ENCODE data around the gene CHL1. TPM values are rescaled to one million over a fixed set of nuclear protein-coding genes. Genes with fewer than 3 reads are reported as not detected.

The CHL1 gene, protein sequence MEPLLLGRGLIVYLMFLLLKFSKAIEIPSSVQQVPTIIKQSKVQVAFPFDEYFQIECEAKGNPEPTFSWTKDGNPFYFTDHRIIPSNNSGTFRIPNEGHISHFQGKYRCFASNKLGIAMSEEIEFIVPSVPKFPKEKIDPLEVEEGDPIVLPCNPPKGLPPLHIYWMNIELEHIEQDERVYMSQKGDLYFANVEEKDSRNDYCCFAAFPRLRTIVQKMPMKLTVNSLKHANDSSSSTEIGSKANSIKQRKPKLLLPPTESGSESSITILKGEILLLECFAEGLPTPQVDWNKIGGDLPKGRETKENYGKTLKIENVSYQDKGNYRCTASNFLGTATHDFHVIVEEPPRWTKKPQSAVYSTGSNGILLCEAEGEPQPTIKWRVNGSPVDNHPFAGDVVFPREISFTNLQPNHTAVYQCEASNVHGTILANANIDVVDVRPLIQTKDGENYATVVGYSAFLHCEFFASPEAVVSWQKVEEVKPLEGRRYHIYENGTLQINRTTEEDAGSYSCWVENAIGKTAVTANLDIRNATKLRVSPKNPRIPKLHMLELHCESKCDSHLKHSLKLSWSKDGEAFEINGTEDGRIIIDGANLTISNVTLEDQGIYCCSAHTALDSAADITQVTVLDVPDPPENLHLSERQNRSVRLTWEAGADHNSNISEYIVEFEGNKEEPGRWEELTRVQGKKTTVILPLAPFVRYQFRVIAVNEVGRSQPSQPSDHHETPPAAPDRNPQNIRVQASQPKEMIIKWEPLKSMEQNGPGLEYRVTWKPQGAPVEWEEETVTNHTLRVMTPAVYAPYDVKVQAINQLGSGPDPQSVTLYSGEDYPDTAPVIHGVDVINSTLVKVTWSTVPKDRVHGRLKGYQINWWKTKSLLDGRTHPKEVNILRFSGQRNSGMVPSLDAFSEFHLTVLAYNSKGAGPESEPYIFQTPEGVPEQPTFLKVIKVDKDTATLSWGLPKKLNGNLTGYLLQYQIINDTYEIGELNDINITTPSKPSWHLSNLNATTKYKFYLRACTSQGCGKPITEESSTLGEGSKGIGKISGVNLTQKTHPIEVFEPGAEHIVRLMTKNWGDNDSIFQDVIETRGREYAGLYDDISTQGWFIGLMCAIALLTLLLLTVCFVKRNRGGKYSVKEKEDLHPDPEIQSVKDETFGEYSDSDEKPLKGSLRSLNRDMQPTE (N-terminal part only)
- 18.1 TPM for total RNA-seq (ENCODE audit: insufficient read depth, low replicate concordance)

DNA sequence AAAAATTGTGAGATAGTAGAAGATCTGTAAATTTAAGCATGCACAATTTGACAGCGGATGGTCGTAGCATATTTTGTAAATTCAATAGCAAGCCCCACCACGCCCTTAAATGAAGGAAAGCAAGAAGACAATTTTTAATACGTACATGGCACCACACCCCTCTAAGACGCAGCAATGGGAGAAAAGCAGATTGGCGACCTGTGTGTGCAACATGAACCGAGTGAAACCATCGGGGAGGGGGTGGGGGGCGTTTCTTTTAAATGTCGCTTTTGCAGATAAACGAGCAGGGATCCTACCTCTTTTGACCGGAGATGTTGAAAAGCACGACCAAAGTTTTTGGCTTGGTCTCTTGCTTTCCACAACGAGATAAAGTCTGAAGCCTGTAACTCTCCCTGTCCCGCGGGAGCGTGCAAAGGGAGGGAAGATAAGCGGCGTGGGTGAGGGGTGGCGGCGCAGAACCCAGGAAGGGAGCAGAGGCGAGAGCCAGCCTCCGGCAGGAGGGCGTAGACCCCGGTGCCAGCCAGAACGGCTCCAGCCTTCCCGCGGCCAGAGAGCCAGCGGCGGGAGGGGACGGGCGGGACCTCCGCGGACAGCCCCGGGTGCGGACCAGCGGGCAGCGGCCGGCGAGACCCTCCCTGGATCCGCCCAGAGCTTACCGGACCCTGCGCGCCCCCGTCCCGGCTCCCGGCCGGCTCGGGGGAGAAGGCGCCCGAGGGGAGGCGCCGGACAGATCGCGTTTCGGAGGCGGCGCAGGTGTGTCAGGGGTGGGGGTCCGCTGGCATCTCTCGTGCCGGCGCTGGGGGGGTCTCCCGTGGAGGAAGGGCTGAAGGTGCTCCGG, at the start of gene CHL1:
CHL1 (plus strand) TSS at position 453 of the 838 bp plus-strand sequence. CDS start 123,014 bp downstream, outside the sequence.
- no peak for DNase-seq (ENCODE audit: low spot score)

DNA sequence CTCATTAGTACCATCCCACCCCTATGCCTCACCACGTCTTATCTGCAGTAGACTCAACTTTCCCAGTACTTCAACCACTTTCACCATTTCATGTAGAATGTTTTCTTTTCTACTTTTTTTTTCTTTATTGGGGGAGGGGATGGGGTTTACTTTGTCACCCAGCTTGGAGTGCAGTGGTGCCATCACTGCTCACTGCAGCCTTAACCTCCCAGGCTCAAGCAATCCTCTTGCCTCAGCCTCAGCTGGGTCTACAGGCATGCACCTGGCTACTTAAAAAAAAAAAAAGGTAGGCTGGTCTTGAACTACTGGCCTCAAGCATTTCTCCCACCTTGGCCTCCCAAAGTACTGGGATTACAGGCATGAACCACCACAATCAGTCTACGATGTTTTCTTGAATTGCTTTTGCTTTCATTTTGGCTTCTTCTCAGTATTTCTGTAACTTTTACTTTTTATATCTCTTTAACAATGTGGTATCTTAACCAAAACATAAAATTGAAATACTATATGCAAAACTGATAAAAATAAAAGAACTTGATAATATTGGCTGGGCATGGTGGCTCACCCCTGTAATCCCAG, 44.9 kb upstream of the CHL1 start:
- no peak for DNase-seq (ENCODE audit: low spot score)

DNA sequence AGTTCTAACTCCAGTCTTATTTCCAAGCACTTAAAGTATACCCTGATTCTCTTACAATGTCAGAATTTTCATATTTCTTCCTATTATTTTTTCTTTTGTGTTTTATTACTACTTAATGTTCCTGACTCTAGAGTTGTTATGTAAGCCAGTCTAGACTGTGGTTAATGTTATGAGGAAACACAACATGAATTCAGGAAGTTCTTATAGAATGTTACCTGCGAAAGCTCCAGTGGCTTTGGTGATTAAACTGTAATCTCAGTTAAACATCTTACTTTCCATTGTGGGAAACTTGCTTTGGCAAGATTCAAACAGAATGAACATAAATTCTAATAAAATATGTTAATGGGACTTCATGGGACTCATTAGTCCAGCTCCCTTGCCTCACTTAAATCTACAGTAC, 36.6 kb upstream of the CHL1 start:
- no peak for DNase-seq (ENCODE audit: low spot score)

DNA sequence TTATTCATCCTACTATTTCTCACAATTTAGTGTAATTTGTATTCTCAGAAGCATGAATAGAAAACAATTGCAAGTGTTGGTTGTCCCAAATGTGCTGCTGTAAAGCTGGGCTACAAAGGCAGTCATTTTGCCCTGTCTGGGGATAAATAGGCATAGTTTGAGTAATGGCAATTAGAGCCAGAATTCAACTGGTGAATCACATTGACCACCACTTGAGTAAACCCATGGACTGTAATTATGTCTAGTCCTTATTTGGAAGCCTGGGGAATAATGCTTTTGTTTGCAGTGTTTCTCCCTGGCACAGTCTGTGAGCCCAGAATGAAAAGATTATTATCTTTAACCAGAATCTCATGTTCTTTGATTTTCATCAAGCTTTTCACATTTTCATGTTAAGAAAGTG, 30.5 kb upstream of the CHL1 start:
- no peak for DNase-seq (ENCODE audit: low spot score)

DNA sequence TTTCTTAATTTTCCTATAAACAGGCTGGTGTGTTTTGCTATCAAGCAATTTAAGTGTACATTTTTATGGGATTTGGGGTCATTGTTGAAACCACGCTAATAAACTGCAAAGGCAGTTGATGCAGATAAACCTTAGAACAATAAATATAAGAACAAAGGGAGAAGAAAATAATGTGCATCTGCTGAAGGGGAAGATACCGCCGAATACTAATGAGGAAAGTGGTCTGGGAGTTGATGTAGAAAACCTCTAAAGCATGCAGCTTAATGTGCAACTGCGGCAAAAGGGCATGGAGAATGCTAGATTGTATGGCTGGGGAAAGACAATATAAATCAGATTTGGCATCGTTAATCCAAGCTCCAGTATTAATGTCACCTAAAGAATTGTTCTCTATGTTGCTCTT, 29.8 kb upstream of the CHL1 start:
- DNase-seq (ENCODE audit: low spot score) = no peak

DNA sequence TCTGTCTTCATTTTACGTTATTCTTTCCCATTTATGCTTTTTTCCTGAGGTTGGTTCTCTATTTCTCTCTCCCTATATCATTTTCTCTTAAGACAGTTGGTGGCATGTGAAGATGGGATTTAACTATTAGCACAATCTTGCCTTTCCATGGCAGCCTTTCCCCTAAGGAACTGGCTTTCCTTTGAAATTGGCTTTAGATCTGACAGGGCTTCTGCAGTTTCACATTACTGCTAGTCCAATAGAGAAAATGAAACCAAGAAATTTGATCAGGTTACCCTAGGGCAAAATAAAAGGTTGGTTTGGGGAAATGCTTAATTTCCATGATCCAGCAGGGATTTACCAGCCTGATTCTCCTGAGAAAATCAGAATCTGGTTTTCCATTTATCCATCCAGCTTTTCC, 22.7 kb upstream of the CHL1 start:
- no peak for DNase-seq (ENCODE audit: low spot score)

DNA sequence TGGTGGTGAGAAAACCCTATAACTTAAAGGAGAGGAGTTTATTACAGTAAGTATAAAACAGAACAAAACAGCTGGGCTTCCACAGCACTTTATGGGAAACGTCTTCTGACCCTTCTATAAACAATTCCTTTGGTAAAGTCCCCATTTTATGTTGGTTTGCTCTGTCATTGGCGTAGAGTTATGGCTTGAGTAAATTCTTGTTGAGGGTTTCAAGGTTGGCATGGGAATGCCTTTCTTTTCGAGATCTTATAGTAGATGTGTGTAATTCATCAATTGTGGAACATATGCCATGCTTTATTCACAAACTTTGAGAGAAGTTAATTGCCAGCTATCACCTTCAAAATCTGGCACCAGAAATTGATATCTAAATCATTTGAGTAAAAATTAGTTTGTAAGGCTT, 11.6 kb upstream of the CHL1 start:
- no peak for DNase-seq (ENCODE audit: low spot score)

DNA sequence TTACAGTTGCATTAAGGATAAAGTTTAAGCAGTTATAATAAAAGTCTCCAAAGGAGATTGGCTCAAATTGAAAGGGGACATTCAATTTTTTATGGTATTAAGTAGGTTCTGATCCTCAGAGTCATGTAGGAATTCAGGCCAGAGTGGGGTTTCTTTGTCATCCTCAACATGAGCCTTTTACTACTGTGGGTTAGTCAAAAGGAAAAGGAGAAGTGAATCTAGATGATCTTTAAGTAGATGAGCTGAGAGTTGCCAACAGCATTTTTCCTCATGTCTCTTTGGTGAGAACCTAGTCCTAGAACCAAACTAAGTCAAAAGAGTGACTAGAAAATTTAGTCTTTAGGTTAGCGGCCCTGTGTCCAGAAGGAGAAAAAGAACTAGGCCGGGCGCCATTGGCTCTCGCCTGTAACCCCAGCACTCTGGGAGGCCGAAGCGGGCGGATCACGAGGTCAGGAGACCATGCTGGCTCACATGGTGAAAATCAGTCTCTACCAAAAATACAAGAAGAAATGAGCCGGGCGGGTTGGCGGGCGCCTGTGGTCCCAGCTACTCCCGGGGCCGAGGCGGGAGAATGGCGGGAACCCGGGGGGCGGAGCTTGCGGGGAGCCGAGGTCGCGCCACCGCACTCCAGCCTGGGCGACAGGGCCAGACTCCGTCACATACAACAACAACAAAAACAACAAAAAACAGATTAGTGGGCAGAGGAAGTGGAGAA, 4.2 kb upstream of the CHL1 start:
- DNase-seq (ENCODE audit: low spot score) = no peak

DNA sequence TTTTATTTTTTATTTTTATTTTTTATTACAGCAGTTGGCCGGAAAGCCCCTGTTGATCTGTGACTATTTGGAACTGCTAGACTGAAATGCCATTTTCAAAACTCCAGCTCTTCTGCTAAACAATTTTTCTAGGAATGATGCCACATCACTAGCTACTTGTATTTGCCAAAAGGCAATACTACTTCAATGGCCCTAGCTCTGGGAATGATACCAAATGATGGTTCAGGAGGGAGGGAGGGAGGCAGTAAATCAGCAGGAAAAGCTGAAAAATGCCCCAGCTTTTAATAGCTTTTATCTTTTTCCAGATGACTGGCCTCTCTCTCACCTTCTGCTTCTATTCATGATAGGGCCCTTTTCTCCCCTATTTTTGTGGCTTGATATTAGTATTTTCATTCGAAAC, 2.6 kb upstream of the CHL1 start:
- no peak for DNase-seq (ENCODE audit: low spot score)

DNA sequence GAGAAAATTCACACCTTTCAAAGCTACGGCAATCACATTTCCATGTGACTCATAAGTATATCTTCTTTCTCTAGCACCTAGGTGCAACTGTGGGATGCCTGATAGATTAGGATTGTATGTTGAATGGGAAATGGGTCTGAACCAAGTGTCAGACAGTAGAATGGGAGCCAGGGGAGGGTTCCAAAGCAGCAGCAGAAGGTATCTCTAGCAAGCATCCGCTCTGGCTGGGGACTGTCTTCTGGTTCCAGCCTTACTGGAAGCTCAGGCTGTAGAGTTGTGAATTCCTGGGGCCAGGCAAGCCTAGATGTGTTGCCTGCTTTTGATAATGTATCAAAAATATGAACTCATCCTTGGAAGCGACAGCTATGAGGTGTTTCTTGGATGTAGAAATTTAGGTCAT, 2.1 kb upstream of the CHL1 start:
- no peak for DNase-seq (ENCODE audit: low spot score)

DNA sequence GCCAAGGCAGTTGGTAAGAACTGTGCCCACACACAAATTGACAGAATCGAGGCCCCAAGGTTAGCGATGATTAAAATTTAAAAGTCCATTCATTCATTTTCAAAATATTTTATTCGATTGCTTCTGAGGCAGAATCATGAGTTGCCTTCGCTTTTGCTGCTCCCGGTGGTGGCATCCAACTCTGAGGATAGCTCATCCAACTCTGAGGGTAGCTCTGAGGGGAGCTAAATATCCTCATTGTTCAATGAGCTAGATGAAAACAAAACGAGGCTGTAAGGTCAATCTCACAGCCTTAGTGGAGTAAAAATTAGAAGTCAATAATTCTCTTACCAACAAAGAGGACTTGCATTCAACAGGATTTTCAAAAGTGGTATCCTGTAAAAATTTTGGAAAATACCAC, 897 bp upstream of the CHL1 start:
- DNase-seq (ENCODE audit: low spot score) = no peak

DNA sequence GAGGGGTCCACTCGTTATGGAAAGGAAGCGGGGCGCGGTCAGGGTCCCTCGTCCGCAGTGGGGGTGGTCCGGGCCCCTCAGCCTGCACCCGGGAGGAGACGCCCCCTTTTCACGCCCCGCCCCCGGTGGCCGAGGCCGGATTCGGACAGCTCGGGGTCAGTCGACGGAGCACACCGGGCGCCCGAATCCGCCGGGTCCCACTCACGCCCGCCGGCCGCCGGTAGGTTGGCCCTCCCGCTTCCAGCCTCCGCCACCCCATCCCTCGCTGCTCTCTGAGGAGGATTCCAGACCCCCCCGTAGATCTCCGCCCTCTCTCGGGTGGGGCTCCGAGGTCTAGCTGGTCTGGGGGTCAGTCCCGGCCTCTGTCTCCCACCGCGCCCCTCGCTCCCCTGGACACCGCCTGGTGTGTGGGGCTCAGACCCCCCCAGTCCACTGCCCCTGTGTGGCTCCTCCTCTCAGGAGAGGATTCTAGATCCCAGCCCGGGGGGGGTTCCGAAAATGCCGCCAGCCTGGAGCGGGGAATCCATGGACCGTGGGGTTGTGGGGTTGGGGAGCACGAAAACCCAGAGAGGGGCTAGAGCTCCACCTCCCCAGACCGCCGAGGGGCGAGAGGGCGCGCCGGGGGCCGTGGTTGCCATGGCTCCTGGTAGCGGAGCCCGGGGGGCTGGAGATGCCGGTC, 725 bp downstream of the CHL1 start:
- DNase-seq (ENCODE audit: low spot score) = no peak

DNA sequence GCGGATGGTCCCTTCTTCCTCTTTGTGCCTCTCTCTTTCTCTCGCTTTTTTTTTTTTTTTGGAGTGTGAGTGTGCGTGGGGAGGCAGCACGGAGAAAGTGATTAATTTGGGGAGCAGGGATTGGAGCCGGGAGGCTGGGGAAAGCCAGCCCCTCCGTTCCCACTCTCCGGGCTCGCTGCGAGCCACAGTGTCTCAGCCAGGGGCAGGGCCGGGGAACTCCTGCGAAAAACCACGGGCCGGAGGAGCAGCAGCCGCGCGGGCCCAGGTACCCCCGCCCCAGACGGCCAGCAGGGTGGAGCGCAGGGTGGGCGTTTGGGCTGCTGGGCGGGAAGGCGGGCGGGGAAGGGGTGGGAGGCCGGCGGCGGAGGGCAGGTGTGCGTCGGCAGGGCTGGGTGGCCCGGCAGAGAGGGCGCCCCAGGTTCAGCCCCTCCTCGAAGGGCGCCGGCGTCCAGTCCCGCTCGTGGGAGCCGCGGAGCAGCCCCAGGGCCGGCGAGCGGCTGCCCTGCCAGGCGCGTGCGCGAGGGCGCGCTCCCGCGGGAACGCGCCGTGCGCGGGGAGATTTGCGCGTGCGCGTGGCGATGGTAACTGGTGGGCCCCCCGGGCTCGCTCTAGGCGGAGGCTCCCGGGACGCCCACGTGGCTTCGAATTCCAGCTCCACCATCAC, 1.4 kb downstream of the CHL1 start:
- DNase-seq (ENCODE audit: low spot score) = no peak

DNA sequence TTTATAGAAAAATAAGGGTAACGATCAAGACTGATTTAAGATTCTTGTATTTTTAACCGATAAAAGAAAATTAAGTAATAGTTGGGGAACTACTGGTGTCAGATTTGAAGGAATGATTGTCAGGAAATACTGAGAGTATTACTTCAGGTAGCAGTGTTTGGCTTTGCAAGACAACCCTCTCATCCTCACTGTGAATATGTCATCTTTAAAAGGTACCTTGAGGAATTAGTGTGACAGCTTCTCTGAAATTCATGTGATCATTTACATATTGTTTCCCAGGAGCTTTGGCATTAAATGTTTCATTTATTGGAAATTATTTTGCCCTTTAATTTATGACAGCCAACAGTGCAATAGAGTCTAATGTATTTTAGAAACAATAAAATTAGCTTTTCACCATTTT, 3.3 kb downstream of the CHL1 start:
- DNase-seq (ENCODE audit: low spot score) = no peak

DNA sequence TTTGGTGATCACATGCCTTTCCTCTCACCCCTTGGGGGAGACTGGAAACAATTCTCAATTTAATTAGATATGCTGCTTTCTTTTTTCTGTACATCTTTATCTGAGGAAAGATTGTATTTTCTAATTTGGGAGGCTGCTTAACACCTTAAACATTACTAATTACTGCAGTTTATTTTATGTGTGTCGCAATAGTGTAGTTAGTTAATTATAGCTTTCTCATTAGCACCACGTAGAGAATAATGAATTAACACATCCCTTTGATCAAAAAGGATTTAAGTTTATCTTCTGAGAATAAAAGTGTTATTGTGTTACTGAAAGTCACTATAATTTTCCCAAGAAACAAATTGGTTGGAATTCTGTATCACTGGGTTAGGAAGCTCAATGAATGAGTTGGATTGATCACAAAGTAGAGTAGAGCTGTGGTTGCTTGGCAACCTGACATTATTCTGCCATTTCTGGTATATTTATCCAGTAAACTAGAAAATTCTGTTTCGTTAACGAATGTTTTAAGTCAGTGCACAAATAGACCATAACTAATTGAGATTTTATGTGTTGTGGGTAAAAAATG, 4.3 kb downstream of the CHL1 start:
- DNase-seq (ENCODE audit: low spot score) = no peak

DNA sequence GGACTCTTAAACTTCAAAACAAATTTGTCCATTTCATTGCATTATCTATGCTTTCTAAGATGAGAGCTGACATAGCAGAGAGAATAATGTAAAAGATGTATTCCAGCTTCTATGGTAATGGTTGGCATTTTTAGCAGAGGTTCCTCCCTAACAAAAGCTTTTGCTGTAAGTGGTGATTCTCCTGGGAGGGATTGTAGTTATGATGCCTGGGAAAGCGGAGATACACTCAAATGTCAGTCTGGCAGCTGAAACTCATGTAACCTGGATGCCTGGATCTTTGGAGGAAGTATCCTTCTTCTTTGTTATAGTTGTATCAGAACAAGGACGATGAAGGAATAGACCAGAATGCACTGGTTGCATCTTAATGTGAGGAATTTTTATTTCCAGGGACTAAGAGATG, 7.5 kb downstream of the CHL1 start:
- DNase-seq (ENCODE audit: low spot score) = no peak

DNA sequence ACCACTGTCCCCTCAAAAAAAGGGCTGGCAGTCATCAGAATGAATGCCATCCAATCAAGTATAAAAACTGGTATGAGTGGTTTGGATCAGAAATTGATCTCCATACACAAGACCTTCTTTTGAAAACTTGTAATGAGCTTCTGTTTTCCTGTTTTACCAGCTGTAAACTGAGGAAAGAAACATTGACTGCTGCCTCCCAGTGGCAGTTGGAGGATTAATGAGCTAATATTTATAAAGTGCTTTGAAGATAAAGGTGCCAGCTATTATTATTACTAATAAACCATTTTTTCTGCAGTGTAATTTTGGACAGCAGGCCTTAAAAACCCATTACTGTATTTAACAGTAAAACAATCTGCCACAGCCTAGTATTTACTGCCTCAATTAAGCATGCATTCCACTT, 11.4 kb downstream of the CHL1 start:
- no peak for DNase-seq (ENCODE audit: low spot score)

DNA sequence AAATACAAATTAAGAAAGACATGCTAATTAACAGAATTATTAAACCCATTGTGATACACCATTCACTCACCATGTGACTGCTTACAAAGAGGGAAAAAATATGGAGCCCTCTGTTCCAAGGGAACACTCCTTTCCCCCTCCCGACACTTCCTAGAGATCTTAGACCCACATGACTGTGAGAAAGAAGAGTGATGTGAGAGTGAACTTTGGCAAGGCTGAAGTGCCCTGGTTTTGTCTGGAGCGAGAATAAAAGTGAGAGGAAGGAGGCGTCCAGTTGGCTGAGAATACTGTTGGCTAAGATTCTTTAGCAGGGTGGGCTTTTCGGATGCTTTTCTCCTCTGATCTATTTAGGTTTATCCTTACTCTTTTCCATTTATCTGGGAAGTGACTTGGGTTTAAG, 14.1 kb downstream of the CHL1 start:
- no peak for DNase-seq (ENCODE audit: low spot score)

DNA sequence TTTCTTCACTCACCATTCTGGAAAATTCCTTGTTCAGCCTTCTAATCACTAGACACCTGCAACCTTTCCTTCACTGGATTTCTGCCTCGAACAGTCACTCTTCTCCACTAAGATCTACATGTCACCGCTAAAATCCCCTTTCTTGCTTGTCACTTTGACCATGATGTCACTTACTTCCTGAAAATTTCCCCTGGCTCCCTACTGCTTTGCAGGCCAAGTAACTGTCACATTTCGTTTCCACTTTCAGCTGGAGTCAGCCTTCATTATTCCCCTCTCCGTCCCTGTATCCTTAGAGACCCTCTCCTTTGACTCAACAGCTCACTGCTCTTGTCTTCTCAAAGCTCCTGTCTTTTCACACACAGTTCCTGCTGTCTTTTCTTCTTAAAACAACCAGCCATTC, 15.9 kb downstream of the CHL1 start:
- DNase-seq (ENCODE audit: low spot score) = no peak
